Stimulated activated CD4-positive, alpha-beta T cell treated with anti-CD3 and anti-CD28 coated beads, Interleukin-2, amount 100 ng/mL, for 4 hours (primary cell): Measurements from ENCODE around the gene GRAMD4.
A peak's percentile ranks its signal among the peaks of the same experiment; 100 is the strongest.

Source experiments
- DNase-seq: peaks from one replicate; pipeline ENCODE4 v3.0.0-alpha.2; 2020; ENCODE audit warnings: low read depth

The GRAMD4 gene

DNA sequence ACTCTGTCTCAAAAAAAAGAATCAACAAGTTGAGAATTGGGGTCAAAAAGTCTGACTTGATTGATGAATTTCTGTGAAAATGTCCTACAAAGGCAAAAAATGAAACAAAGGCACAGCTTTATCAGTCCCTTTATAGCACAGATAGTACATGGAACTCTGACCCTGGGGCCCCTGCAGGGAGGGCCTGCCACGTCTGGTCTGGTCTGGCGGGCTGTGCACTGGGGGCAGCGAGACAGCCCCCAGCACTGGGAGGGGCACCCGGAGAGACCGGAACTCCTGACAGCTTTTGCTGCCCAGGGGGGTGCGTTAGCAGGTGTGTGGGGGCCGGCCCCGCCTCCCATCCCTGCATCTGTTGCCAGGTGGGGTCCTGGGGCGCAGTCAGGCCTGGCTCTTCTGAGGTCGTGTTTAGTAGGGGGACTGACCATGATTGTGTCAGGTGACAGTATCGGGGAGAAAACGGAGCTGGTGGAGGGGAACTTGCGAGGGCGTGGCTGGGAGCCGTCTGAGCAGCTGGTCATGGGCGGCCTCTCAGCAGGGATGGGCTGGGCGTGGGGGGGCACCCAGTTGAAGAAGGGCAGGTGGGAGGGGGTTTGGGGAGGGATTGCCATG is 51.7 kb downstream of the GRAMD4 start:
- no peak for DNase-seq

DNA sequence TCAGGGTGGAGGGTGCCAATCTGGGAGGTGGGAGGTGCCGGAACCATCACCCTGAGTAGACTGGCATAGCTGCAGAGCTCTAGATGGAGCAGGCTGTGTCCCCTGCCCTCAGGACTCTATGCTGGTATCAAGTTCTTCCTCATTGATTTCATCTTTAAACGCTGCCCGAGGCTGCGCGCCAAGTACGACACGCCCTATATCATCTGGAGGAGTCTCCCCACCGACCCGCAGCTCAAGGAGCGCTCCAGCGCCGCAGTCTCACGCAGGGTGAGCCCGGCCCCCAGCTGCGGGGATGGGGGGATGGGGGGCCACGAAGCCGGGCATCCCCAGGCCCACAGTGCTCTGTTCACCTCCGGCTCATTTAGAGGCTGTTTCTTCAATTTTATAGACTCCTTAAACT is 52.5 kb downstream of the GRAMD4 start:
- DNase-seq, result no peak

GRCh38 chr22:46673205-46673604 is 53.0 kb downstream of the GRAMD4 start:
- DNase-seq, result no peak

- peak; percentile 46 for DNase-seq
Observed at GRCh38 chr22:46673662-46674236, 53.6 kb downstream of the GRAMD4 start.

DNA sequence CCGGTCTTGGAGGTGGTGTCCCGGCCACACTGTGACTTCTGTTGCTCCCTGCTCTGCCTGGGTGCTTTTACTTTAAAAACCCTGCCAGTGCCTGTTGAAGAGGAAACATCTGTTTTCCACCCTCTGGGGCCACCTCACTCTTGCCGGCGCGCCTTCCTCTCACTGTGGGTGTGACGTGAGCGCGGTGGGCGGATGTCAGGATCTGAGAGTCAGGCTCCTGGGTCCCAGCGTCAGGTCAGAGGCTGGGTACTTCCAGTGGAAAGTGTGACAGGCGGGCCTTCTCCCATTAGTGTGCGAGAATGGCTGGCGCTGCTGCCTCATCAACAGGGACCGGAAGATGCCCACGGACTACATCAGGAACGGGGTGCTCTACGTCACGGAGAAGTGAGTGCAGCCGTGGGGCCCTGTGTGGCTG is 54.2 kb downstream of the GRAMD4 start:
- peak; percentile 99 for DNase-seq

DNA sequence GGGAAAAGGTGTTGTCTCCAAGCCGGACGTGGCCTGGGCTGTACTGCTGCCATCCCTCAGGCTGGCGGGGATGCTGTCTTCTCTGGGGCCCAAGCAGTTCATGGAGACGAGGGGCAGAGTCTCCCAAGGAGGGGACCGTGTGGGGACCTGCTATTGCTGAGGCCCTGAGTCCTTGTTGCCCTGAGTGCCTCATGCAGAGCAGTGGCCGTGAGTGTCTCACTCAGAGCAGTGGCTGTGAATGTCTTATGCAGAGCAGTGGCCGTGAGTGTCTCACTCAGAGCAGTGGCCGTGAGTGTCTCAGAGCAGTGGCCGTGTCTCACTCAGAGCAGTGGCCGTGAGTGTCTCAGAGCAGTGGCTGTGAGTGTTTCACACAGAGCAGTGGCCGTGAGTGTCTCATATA is 54.7 kb downstream of the GRAMD4 start:
- DNase-seq, result peak; percentile 14

DNA sequence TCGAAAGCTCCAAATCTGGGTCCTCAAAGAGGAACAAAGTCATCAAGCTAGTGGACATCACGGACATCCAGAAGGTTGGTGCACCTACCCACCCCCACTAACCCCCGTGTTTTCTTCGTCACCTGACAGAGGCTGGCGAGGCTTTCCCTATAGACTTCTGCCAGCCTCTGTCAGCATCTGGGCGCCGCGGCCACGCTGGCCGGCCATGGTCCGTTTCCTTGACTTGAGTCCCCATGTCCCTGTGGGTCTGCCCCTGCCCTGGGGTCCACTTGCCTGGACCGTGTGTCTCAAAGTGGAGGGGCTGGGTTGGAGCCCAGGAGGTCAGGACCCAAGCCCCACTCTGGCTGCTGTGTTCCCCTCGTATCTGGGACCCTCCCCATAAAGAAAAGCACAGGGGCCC is 55.3 kb downstream of the GRAMD4 start:
- no peak for DNase-seq

DNA sequence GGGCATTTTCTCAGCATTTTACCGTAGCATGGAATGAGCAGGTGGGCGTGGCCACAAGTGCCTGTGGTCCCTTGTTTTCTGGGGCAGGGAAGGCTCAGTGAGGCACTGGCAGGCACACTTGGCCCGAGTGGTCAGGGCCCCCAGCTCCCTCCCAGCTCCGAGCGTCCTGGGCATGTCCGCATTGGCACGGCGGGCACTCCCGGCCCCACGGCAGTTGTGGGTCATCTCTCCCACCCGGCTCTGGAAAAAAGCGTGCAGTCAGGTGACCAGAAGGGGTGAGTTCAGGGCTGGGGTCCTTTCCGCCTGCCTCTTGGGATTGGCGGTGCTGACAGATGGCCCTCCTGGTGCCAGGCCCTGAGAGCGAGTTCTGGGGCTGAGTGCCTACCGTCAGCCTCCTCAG is 55.8 kb downstream of the GRAMD4 start:
- DNase-seq, result no peak

DNA sequence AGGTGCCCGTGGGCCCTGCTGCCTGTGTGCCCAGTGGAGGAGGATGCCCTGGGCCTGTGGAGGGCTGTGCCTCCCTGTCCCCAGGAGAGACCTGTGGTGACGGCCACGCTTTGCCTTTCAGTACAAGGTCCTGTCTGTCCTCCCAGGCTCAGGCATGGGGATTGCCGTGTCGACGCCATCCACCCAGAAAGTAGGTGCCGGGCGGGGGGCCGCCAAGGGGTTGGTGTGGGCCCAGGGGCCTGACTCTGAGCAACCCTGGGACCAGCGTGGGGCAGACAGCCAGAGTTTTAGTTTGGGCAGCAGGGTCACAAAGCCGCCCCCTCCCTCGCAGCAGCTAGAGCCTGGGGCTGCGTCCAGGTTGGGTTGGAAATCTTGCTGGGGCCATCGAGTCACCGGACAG is 56.3 kb downstream of the GRAMD4 start:
- DNase-seq, result no peak

GRCh38 chr22:46676881-46677280 is 56.7 kb downstream of the GRAMD4 start:
- no peak for DNase-seq

DNA sequence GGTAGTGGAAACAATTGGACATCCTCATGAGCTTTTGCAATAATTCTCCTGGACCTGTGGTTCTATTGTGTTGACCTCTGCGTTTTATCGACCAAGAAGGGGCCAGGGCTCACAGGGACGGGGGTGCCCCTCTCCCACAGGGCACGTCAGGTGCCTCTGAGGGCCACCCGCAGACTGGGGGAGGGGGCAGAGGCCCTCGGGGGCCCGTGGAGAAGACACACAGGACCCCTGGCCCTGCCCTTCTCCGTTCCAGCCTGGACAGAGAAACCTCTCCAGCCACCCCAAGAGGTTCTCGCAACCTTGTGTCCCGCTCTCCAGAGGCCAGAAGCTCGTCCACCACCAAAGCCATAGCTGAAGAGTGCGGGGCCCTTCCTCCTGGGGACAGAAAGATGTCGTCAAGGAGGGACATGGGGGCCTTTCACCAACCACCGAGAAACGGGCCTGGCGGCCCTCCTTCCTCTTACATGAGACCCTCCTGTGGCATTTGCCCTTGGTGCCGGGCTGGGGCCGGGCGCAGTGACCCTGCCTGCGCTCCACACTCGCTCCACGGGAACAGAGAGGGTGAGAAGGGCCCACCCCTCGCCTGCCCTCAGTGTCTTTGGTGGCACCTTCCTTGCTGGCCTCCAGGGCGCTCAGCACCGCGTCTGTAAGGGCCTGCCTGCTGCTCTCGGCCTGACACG is 57.3 kb downstream of the GRAMD4 start:
- no peak for DNase-seq

DNA sequence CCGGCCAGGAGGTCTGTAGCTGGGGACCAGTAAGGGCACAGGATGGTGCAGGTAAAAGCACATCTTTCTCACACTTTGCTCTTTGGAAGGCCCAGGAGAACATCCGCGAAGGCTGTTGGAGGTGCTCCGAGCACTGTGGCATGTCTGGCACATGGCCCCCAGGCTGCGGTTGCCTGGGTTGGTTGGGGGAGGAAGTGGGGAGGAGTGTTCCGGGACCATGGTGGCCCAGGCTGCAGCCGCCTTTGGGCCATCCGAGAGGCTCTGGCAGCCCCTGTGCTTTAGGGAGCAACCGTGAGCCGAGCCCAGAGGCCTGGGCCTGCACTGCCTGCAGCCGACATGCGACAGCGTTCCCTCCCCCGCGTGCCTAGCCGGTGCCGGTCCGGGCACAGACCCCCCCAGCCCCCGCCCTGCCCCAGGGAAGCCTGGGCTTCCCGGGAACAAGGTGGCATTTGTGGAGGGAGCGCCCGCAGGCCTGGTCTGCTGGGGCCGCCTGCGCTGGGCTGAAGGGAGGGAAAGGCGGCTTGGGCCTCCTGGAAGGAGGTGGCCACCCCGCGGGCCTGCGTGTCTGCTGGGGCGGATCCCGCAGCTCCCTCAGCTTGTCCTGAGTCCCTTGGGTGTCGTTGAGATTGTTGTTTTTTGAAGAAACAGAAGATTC is 57.9 kb downstream of the GRAMD4 start:
- DNase-seq, result no peak

GRCh38 chr22:46678785-46679700 is 58.9 kb downstream of the GRAMD4 start:
- DNase-seq, result no peak

GRCh38 chr22:46679706-46680269 is 59.6 kb downstream of the GRAMD4 start:
- DNase-seq, result no peak

DNA sequence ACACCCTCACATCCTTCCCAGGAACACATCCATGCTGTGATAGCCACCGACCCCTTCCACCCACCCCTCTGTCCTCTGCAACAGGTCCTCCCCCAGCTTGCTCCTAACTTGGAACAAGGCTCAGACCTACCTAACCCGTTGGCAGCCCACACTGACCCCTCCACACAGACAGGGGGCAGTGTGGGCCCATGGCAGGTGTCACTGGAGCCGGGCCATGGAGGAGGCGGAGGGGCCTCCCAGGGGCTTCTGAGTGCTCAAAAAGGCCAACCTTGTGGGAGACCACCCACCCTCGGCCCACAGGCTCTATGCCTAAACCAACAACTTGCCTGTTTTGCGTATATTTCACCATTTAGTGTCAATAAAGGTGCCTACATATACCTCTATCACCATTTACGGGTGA is 60.8 kb downstream of the GRAMD4 start:
- DNase-seq, result no peak

GRCh38 chr22:46682011-46682731 is 62.0 kb downstream of the GRAMD4 start:
- DNase-seq, result no peak

GRCh38 chr22:46684706-46685105 is 64.5 kb downstream of the GRAMD4 start:
- no peak for DNase-seq

DNA sequence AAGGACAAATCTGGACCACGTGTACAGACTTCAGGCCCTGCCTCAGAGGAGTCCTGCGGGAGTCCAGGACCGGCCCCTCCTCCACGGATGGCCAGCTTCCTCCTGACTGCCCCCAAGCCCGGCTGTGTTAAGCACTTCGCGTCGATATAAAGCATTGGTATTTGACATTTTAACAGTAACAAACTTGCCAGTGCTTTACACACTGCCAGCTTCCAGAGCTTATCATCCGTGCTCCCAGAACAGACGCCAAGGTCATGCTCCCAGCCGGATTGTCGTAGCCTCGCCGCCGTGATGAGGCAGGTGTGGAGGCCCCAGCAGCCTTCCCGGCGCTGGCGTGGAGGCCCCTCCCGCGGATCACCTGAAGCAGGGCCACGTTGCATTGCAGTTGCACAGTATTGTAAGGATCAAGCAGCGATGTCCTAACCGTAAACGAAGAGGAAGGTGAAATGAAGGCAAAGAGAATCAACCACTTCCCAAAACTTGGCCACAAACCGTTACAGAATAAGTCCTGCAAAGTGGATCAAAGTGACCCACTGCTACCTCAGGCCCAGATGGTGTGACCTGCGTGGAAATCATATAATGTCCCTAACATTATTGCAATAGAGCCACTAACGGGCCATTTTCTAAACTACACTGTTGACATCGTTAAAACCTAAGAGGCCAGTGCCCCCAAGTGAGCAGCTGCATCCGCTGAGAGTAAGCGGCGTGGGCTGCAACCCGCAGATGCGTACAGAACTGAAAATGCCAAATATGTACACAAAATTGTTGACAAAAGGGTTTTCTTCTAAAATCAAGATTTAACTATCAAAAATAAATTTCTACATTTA is 66.2 kb downstream of the GRAMD4 start:
- no peak for DNase-seq

- DNase-seq, result no peak
Observed at GRCh38 chr22:46687048-46687444, 66.9 kb downstream of the GRAMD4 start.

DNA sequence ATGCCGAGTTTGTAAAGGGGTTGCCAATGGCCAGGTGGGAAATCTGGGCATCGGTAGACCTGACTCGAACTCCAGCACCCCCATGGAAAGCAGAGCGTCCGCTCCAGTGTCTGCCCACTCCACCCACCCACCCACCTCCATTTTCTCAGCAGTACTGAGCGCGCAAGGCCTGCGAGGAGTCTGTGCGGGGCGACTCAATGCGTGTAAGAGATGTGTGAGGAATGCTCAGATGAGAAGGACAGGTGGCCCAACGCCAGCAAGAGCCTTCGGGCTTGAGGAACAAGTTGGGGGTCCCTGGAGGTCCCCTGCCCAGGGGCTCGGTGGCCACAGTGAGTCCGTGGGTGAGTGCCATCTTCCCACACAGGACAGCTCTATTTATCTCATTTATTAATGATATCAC is 67.3 kb downstream of the GRAMD4 start:
- DNase-seq, result no peak
